Embryonic facial prominence (tissue), 1 donor: ENCODE measurements around the gene HHAT.

Experiments used
- DNase-seq: peaks from one replicate; pipeline ENCODE4 v3.0.0-alpha.2; 2016; ENCODE audit errors: extremely low spot score

HHAT gene

DNA sequence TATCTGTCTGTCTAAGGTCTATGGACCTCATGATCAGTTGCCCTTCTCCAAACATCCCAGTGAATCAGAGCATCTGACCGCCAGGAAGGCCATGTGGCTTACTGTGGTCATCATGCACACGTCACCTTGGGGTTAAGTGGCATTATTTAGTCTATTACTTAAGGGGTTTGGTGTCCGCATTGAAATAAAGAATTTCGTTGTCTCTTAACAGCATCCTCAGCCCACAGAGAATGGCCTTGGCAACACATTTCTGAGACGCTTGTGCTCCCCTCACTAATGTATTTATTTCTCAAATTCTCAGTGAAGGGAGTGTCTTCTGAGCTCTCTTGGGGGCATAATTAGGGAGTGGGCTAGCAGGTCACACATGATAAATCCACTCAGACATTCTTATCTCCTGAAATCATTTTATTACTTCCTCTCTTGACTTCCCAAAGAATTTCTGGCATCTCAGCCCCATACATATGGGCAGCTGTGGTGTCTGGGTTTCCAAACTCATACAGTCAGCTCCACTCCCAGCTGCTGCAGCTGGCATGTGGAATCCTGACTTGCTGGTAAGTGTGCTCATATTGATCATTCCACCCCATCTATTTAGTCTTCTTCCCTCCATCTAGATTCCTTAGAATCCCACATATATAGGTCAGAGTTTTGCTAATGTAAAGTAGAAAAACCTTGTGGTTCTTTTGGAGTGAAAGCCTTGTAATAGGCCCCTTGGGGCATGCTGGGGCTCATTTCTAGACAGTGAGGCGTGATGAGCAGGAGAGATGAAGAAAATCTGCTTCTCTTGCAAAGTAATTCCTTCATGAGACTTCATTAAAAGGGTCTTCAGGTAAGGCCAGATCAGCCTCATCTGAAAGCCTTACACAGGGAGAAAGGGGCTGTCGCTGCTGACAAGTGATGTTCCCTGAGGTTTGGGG lies 110.5 kb downstream of the HHAT start:
- no peak for DNase-seq

DNA sequence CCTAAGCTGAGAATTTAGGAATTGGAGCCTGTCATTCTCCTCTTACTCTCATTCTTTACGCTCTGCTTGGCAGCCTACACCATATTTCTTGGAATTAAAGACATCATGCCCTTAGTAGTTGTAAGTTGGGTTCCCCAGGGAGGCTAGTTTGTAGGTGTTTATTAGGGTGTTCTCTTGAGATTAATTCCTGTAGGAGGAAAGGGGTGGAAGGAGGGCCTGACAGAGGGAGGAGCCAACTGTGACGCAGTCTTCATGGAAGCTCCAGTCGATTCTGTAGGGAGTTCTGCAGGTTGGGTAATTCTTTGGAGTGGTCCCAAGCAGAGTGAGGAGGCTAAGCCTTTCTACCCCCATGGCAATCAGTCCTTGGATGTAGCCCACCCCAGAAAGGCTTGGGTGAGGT lies 111.4 kb downstream of the HHAT start:
- no peak for DNase-seq

DNA sequence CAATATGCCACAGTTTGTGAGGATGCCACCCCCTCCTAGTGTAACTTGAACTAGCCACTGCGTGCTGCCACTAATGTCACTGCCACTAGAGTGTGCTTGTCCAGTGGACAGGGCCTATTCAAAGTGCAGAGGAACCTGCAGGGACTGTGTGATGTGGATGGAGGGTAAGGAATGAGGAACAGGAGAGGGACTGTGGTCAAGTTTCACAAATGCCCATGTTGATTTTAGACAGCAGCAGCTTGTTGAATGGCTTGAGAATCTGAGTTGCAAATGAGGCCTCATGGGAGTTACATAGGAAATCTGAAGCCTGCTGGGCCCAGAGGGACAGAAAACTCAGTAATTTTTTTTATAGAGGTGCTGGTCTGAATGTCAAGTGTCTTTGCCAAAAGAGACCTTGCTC lies 112.3 kb downstream of the HHAT start:
- DNase-seq = no peak

DNA sequence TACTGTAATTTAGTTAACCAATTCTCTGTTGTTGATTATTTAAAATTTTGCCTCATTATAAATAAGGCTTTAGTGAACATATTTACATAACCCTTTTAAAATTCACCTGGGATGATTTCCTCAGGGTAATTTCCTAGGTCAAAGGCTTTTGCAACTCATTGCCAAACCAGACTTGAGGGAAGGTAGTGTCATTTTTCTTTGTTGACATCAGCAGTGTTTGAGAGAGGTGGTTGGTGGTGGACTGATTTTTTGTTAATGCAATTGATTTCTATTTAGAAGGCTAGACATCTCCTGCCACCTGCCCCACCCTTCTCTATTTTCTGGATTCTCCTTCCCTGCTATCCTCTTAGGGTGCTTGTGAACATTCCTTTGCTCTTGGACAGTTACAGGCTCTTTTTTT lies 116.8 kb downstream of the HHAT start:
- DNase-seq = no peak

DNA sequence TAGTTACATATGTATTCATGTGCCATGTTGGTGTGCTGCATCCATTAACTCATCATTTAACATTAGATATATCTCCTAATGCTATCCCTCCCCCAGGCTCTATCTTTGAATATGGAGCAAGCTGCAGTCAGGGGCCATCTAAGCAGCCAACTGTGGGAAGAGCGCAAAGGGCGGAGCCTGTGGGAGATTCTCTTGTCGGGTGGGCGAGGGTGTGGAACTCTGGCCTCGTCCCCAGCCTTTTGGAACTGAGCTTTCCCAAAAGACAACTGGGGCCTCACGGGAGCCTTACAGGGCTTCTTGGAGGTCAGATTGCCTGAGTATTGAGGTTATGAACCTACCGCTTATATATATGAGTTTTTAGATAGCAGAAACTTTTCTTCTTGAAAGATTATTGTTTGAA lies 117.2 kb downstream of the HHAT start:
- no peak for DNase-seq

DNA sequence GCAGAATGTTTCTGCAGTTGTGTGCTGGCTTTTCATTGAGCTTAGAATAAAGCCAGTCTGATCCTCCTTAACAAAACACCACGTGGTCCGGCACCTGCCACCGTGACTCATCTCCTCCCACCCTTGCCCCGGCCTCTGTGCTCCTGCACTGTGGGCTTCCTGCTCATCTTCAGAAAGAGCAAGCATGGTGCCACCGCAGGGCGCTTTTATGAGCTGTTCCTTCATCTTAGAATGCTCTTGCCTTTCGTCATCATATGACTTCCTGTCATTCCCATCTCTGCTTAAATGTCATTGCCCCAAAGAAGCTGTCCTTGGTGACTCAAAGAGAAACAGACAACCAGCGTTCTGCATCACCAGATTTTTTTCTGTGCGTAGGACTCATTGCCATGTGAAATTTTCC lies 117.8 kb downstream of the HHAT start:
- DNase-seq = no peak

DNA sequence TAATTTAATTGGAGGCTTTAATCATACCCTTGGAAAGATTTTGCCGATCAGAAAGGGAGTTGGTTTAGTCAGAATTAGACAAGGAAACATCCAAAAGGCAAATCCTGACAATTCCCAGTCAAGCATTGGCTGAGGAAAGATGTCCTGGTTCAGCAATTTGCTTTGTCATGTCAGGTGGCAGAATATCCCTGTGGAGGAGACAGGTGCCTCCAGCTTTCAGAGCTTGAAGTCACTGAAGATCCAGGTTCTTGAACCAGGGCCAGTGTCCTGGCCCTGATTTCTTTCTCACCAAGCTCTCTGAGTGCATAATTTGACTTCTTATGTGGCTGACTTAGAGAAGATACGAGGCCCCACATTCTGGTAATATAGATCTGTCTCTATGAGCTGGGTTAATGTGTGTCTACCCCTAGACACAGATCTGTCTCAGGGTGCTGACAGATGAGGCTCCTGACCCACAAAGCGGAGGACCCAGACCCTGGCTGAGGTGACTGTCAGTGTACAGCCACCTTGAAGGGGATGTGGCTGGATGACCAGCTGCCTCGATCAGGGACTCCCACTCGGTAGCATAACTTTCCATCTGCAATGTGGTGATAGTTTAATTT lies 118.9 kb downstream of the HHAT start:
- no peak for DNase-seq

DNA sequence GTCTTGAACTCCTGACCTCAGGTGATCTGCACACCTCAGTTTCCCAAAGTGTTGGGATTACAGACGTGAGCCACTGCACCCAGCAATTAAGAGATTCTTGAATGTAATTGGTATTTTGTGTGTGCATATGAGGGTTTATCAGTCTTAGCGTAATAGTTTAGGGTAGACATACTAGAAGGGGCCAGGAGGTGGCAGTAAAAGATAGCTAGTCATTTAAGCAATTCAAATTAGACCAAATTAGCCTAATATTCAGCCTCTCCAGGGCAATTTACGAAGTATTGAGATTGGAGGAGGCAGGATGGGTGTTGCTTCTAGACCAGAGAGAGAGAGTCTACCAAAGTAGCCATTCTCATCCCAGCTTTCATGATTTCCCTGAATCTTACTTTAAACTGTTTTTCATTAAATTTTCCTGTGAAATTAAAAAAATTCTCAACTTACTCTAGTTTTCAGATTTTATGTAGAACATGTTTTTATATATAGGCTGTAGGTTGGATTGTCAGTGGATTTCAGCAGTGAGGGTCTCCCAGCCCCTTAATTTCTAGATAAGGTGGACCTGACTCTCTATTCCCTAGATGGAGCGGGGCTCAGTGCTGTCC lies 119.7 kb downstream of the HHAT start:
- DNase-seq = peak; percentile 36

DNA sequence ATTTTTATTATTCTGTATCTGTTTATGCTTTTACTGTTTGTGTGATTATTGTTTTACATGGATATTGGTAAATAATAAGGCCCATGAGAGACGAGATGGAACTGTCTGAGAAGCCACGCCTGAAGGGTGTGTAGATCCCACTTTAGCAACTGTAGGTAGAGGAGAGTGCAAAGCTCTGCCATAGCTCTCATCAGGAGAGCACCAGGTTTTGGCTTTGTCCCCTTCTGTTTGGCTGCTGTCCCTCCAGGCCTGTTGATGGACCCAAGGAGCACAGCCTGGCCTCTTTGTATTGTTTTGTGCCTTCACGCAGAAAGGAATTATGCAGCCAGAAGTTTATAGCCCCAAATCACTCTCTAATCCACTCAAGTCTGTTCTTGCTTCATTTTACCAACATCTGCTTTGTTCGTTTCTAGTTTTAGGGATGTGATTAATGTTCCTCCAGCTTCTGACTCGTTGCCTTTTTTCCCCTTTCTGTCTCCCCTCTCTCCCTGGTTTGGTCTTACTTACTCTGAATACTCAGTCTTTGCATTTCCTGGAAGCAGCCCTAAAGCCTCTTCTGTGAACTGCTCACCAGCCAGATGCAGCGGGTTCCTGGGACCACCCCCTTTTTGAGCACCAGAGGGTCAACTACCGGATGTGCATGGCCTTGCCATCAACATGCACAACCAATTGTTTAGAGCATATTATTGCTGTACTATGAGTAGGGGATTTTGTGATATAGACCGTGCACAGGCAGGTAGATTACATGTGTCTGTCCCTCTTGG lies 127.3 kb downstream of the HHAT start:
- no peak for DNase-seq

DNA sequence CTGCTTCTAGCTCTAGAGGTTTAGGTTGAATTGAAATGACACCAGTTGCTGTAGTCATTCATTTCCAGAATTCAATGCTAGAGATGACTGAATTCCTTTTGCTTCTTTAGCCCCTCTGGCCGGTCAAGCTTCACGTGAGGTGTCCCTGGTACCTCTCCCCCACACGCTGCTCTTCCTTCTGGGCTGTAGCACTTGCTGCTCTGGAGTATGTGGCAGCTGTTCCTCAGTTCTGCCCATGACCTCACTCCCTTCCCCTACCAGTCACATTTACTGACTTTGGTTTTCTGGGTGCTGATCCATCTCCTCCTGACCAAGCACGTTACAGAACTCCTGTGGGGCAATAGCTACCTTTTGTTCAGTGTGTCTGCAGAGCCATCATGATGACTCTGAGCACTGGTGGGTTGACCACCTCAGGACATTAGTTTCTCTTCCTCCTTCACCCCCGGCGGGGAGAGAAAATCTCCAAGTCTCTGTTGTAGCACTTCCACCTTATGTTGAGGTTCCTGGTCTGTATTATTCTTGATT lies 128.1 kb downstream of the HHAT start:
- no peak for DNase-seq

DNA sequence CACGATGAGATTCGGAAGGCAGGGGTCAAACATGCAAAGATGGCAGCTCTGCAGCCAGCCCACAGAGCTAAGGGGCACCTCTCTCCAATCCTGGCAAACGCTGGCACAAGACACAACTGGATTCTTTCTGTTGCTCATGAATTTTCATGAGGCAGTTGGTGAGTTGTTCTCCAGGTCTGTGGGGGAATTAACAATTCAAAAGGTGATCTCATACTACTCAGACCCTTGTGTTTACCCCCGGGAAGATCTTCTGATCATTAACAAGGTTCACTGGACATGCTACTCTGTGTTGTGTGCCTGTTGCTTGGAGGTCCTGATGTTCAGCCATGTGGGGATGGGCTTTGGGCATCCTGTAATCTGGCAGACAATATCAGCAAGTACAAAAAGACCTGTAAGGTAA lies 128.9 kb downstream of the HHAT start:
- DNase-seq = no peak

DNA sequence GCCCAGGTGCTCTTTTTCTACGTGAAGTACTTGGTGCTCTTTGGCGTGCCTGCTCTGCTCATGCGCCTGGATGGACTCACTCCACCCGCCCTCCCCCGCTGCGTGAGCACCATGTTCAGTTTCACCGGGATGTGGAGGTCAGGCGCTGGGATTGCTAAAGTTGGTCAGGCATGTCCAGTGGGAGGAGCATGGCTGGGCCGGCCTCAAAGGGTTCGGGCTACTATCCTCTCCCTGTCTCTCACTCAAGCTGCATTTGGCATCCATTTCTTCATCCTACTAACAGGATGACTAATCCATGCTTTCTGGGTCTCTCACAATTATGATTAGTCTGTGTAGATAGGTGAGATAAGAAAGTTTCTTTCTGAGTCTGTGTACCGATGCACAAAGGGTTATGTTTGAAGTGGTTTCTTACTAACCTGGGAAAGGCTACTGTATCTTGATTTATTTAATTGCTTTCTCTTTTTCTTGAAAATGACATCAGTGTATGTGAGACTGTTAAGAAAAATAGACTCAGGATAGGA lies 135.9 kb downstream of the HHAT start:
- no peak for DNase-seq

DNA sequence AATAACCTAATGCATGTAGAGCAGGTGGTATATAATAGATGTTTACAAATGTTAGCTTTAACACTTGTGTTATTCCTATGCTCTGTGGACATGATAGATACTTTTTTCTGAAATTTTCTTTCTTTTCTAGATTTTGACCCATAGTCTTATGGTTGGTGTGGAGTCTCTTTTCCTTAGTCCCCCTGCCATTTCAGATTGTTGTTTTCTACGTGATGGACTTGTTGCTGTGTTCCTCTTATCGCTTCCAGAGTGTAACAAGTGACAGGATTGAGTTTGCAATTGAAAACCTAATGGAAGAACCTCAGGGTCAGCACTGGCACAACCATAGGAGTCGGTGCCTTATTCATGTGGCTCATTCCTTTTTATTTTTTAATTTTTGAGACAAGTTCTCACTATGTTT lies 136.4 kb downstream of the HHAT start:
- DNase-seq = no peak

DNA sequence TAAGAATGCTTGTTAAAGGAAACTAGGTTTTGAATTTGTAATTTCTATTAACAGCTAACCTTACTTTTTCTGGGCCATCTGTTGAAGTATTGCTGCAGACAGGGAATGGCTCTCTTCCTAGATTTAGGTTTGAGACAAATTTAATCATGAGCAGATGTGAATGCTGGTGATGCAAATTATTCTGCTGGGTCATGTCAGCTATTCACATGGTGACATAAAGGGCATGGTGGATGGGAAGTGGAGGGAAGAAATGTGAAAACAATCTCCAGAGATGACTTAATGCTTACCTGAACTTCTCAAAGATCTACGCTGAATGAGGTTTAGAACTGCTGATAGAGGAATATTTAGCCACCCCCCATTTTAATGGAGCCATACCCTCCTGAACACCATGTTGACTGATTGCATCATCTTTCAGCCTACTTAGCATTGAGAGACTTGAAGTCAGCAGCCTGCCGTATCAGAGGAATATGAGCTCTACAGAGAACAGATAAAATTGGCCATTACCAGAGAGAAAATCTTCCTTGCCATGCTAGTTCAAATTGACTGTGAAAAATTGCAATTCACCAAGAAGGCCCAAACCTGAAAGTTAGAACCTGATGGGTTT lies 138.8 kb downstream of the HHAT start:
- DNase-seq = no peak

DNA sequence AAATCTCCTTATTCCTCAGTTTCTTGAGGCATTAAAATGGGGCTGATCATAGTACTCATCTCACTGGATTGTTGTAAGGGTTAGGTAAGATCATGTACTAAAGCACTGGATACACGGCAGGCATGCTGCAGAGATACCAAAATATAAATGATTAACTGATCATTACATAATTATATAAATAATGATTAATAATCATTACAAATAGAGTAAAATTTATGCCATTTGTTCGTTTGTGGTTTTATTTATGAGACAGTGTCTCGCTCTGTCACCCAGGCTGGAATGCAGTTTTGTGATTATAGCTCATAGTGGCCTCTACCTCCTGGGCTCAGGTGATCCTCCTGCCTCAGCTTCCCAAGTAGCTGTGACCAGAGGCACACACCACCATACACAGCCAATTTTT lies 140.7 kb downstream of the HHAT start:
- no peak for DNase-seq

DNA sequence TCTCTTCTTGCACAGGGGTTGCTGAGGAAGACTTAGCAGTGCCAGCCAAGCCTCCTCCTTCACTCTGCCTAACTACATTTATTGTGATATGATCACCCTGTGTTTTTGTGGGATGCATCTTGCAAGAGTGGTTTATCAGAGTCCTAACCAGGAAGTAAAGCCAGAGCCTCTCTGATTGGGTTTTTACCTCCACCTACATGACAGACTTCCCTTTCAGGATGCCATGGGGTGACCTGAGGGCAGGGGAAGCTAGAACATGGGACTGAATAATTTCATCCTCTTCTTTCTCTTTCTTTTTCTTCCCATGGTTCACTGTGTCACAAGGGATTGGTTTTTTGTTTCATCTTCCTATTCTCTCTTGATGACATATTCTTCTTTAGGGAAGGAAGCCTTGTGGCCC lies 146.6 kb downstream of the HHAT start:
- no peak for DNase-seq

DNA sequence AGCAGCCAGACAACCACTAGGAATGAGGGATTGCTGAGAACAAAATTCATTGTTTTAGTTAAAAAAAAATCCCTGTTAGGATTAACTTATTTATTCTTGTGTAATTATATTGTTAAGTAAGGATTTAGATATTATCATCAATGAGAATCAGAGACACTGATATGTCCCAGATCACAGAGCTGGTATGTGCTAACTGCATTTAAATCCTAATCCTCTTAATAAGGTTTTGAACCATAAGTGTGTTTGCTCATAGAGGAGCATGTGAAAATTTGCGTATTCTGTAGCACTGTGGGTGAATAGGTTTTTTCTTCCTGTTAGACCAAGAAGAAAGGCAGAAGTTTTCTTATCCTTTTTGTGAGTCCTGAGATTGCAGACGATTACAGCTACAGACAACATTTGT lies 147.1 kb downstream of the HHAT start:
- no peak for DNase-seq

DNA sequence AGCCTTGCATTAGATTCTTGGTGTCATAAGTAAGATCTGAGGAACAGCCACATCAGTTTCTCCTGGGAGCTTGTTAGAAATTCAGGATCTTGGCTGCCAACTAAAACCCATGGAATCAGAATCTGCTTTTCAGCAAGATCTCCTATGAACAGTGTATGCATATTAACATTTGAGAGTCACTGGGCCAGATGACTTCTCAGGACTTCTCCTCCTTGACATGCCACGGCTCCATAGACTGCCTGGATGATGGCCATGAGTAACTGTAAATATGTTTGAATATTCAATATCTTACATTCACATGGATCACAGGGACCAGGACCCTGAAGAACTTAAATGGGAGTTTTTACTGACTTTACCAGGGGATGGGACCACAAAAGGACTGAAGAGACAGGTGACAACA lies 148.0 kb downstream of the HHAT start:
- DNase-seq = no peak

DNA sequence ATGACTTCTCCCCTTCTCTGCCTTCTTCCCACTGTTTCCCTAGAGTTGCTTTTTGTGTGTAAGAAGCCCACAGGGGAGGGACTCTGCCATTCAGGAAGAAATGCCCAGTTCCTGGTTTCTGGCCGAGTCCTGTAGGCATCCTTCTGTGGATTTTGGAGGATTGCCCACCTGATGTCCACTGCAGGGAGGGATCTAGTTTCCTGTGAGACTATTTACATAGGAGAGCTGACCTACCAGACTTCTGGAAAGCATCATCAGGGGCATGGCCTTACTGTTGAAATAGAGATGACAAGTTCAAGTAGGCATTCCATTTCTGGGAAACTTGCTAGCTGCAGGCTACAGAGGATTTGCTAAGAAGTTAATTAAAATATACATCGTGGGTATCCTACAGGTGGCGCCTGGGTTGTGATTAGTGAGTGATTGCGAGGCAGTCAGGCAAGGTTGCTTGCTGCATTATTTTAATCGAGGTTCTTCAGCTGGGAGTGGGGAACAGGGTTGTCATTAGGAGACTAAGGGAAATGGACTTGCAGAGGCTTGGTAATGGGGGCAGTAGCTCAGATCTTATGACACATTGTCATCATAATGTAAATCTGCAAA lies 148.7 kb downstream of the HHAT start:
- no peak for DNase-seq

DNA sequence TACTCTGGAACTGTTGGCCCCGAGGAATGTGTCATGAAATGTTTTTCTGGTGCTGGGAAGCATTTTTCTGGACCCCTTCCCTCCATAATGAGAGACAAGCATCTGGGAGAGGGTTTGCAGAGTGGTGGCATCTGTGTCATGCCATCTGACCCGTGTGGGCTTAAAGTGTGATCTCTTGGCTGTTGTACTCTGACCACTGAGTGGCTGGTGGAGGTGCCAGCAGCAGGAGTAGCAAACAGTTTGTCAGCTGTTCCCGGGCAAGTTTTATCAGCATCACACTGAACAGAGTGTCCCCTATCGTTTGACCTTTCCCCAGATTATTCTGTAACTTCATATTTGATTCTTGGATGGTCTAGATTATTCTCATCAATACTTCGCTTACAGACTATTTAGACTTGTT lies 150.1 kb downstream of the HHAT start:
- no peak for DNase-seq

DNA sequence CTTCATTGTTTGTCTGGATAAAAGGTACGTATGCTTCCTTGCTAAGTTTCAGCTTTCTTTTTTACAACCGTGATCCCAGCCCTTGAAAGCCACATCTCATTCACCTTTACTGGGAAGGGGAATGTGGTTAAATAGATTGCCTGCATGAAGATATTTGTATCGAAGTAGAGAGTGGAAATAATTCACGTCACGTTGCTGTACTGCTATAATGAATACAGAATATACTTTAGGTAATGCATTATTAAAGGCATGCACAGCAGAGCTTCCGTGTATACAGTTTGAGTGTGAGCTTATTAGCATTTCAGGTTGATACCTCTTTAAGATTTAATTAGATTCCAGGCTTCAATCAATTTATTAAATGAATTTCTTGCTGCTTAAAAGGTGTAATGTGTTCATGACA lies 153.8 kb downstream of the HHAT start:
- DNase-seq = no peak
